Mammary epithelial cell (primary cell): ENCODE results near the gene COL20A1.
"Not testable (repeated sequence)": the region's sequence is repeated elsewhere in the genome, so short reads cannot be mapped to it uniquely, and the experiment has no call there.

Experiments
- EZH2 ChIP-seq: IDR thresholded peaks from 2 replicates; pipeline ENCODE4 v1.6.1; 2012; ENCODE audit warnings: low read length, inconsistent platforms, borderline replicate concordance
- TF ChIP-seq, protein P1 (sequence below), 2 donors: IDR thresholded peaks in 1 of 2; conservative IDR thresholded peaks in 1 of 2; 2 replicates each; pipeline ENCODE4 v1.5.1; 2011 to 2012; ENCODE audit warnings: inconsistent platforms in 2 of 2, low read length in 2 of 2, mild to moderate bottlenecking in 2 of 2, control low read depth in 1 of 2, low read depth in 1 of 2; ENCODE audit not compliant: insufficient read depth in 1 of 2; ENCODE audit errors: extremely low read depth in 1 of 2

DNA sequence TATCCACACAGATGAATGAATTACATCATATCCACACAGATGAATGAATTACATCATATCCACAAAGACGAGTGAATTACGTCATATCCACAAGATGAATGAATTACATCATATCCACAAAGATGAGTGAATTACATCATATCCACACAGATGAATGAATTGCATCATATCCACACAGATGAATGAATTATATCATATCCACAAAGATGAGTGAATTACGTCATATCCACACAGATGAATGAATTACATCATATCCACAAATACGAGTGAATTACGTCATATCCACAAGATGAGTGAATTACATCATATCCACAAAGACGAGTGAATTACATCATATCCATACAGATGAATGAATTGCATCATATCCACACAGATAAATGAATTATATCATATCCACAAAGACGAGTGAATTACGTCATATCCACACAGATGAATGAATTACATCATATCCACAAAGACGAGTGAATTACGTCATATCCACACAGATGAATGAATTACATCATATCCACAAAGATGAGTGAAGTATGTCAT is 47.2 kb downstream of the COL20A1 start:
- TF ChIP-seq EZH2, result not testable (repeated sequence)
- TF ChIP-seq, protein P1, sequence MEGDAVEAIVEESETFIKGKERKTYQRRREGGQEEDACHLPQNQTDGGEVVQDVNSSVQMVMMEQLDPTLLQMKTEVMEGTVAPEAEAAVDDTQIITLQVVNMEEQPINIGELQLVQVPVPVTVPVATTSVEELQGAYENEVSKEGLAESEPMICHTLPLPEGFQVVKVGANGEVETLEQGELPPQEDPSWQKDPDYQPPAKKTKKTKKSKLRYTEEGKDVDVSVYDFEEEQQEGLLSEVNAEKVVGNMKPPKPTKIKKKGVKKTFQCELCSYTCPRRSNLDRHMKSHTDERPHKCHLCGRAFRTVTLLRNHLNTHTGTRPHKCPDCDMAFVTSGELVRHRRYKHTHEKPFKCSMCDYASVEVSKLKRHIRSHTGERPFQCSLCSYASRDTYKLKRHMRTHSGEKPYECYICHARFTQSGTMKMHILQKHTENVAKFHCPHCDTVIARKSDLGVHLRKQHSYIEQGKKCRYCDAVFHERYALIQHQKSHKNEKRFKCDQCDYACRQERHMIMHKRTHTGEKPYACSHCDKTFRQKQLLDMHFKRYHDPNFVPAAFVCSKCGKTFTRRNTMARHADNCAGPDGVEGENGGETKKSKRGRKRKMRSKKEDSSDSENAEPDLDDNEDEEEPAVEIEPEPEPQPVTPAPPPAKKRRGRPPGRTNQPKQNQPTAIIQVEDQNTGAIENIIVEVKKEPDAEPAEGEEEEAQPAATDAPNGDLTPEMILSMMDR (conservative IDR thresholded peaks at IDR 0.05 in 1 of 2, IDR thresholded peaks at IDR 0.05 in 1 of 2; ENCODE audit: extremely low read depth in 1 of 2, insufficient read depth in 1 of 2, low read depth in 1 of 2, low read length in 2 of 2), result not testable (repeated sequence)
